HG02970 (cell line): ENCODE results near the gene TMEM255B.

Experiments
- ATAC-seq: cut with Tn5 transposase; IDR thresholded peaks from one replicate; pipeline ENCODE4 v1.9.1; 2021; ENCODE audit warnings: mild to moderate bottlenecking, moderate library complexity, moderate number of reproducible peaks; ENCODE audit not compliant: unreplicated experiment, low FRiP score

The TMEM255B gene

GRCh38 chr13:113798200-113798811 lies 39.3 kb downstream of the TMEM255B start:
- no peak for ATAC-seq

- no peak for ATAC-seq
Observed at GRCh38 chr13:113800576-113800926, 41.5 kb downstream of the TMEM255B start.

- no peak for ATAC-seq
Observed at GRCh38 chr13:113801289-113801961, 42.4 kb downstream of the TMEM255B start.

- no peak for ATAC-seq
Observed at GRCh38 chr13:113802090-113802531, 43.1 kb downstream of the TMEM255B start.

GRCh38 chr13:113802761-113803160 lies 43.7 kb downstream of the TMEM255B start:
- ATAC-seq: no peak

- ATAC-seq: no peak
Observed at GRCh38 chr13:113803409-113804016, 44.5 kb downstream of the TMEM255B start.

GRCh38 chr13:113804017-113804702 lies 45.1 kb downstream of the TMEM255B start:
- ATAC-seq: no peak

- ATAC-seq: no peak
Observed at GRCh38 chr13:113804703-113805430, 45.8 kb downstream of the TMEM255B start.

- ATAC-seq: no peak
Observed at GRCh38 chr13:113805431-113806103, 46.5 kb downstream of the TMEM255B start.

GRCh38 chr13:113806104-113806471 lies 47.1 kb downstream of the TMEM255B start:
- ATAC-seq: no peak

GRCh38 chr13:113806526-113806925 lies 47.5 kb downstream of the TMEM255B start:
- no peak for ATAC-seq

- no peak for ATAC-seq
Observed at GRCh38 chr13:113808058-113808834, 49.2 kb downstream of the TMEM255B start.

- ATAC-seq: no peak
Observed at GRCh38 chr13:113809934-113810333, 50.9 kb downstream of the TMEM255B start.

GRCh38 chr13:113810640-113811039 lies 51.6 kb downstream of the TMEM255B start:
- no peak for ATAC-seq

GRCh38 chr13:113811081-113811928 lies 52.3 kb downstream of the TMEM255B start:
- ATAC-seq: no peak

- no peak for ATAC-seq
Observed at GRCh38 chr13:113812178-113813040, 53.4 kb downstream of the TMEM255B start.

GRCh38 chr13:113813070-113813748 lies 54.2 kb downstream of the TMEM255B start:
- ATAC-seq: no peak
